HCT116 (cell line): Measurements from ENCODE around the gene FNDC3B.

Experiments used
- CTCF ChIP-seq, 3 experiments: fragments of 200-600 bp in 1 of 3; sonication (generic) in 1 of 3; IDR thresholded peaks in 2 of 3; conservative IDR thresholded peaks in 1 of 3; 2 replicates each; pipeline ENCODE4 v1.5.1; 2012 to 2017; ENCODE audit warnings: low read depth in 2 of 3, low read length in 2 of 3, antibody characterized with exemption in 1 of 3, borderline replicate concordance in 1 of 3, control low read depth in 1 of 3, mild to moderate bottlenecking in 1 of 3, mixed read lengths in 1 of 3, mixed run types in 1 of 3, moderate library complexity in 1 of 3; ENCODE audit not compliant: insufficient read depth in 1 of 3
- EZH2 ChIP-seq: fragments of 200-600 bp; sonication (generic); IDR thresholded peaks from 2 replicates; pipeline ENCODE4 v1.6.1; 2017; ENCODE audit warnings: antibody characterized with exemption, mixed run types
- FOSL1 ChIP-seq: IDR thresholded peaks from 2 replicates; pipeline ENCODE4 v1.6.1; 2012; ENCODE audit warnings: low read depth
- POLR2A ChIP-seq: IDR thresholded peaks from 2 replicates; pipeline ENCODE4 v1.7.0; 2011; ENCODE audit warnings: borderline replicate concordance; ENCODE audit not compliant: insufficient read depth, insufficient read length; ENCODE audit errors: extremely low read depth
- POLR2AphosphoS5 ChIP-seq: IDR thresholded peaks from 2 replicates; pipeline ENCODE4 v1.6.1; 2011; ENCODE audit warnings: mild to moderate bottlenecking, low read depth, low read length, moderate library complexity
- REST ChIP-seq: IDR thresholded peaks from 2 replicates; pipeline ENCODE4 v1.6.1; 2012; ENCODE audit warnings: low read depth

DNA sequence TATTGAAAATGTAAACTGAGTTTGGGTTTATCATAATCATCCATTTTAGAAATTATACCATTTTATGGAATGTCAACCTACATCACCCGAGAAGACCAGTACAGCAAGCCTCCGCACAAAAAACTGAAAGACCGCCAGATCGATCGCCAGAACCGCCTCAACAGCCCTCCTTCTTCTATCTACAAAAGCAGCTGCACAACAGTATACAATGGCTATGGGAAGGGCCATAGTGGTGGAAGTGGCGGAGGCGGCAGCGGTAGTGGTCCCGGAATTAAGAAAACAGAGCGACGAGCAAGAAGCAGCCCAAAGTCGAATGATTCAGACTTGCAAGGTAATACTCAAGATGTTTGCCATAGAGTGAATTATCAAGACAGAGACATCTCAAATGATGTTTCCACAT is 211.8 kb downstream of the FNDC3B start:
- TF ChIP-seq POLR2AphosphoS5 (no peak), EZH2 (no peak), CTCF (IDR thresholded peaks at IDR 0.05 in 2 of 3, conservative IDR thresholded peaks at IDR 0.05 in 1 of 3; ENCODE audit: borderline replicate concordance in 1 of 3, insufficient read depth in 1 of 3, low read depth in 2 of 3, low read length in 2 of 3) (no peak), POLR2A (no peak), FOSL1 (no peak), REST (no peak)
